KMS-11 (cell line): Measurements from ENCODE around the gene TMEM225B.
"Not testable (repeated sequence)": the region's sequence is repeated elsewhere in the genome, so short reads cannot be mapped to it uniquely, and the experiment has no call there.

ENCODE experiments used
- H2AFZ ChIP-seq: fragments of 200-600 bp; sonication (generic); 2 replicates; pipeline ENCODE4 v1.6.1; 2016; ENCODE audit warnings: antibody characterized with exemption, mixed run types, low read depth
- H3K27ac ChIP-seq: fragments of 200-600 bp; sonication (generic); 2 replicates; pipeline ENCODE4 v1.6.1; 2016; ENCODE audit warnings: mild to moderate bottlenecking, mixed run types
- H3K27me3 ChIP-seq: fragments of 200-600 bp; sonication (generic); 2 replicates; pipeline ENCODE4 v1.6.1; 2017; ENCODE audit warnings: mild to moderate bottlenecking, low read depth, mixed run types, moderate library complexity; ENCODE audit not compliant: insufficient read depth
- H3K36me3 ChIP-seq: fragments of 200-600 bp; sonication (generic); 2 replicates; pipeline ENCODE4 v1.6.1; 2017; ENCODE audit warnings: mild to moderate bottlenecking, mixed run types; ENCODE audit not compliant: insufficient read depth
- H3K4me1 ChIP-seq: fragments of 200-600 bp; sonication (generic); 2 replicates; pipeline ENCODE4 v1.6.1; 2016; ENCODE audit warnings: mild to moderate bottlenecking, low read depth, mixed run types; ENCODE audit not compliant: poor library complexity, severe bottlenecking
- H3K4me2 ChIP-seq: fragments of 200-600 bp; sonication (generic); 2 replicates; pipeline ENCODE4 v1.7.0; 2016; ENCODE audit warnings: mild to moderate bottlenecking, mixed run types
- H3K4me3 ChIP-seq: fragments of 200-600 bp; sonication (generic); IDR thresholded peaks from 2 replicates; pipeline ENCODE4 v1.6.1; 2017; ENCODE audit warnings: low read depth, low read length, mixed read lengths; ENCODE audit not compliant: insufficient read depth
- H3K79me2 ChIP-seq: fragments of 200-600 bp; sonication (generic); 2 replicates; pipeline ENCODE4 v1.6.1; 2016; ENCODE audit warnings: low read depth, mixed run types; ENCODE audit not compliant: insufficient read depth
- H3K9ac ChIP-seq: fragments of 200-600 bp; sonication (generic); 2 replicates; pipeline ENCODE4 v1.6.1; 2016; ENCODE audit warnings: mild to moderate bottlenecking, mixed run types
- H4K20me1 ChIP-seq: fragments of 200-600 bp; sonication (generic); 2 replicates; pipeline ENCODE4 v1.6.1; 2016; ENCODE audit warnings: mild to moderate bottlenecking, mixed run types; ENCODE audit not compliant: insufficient read depth
- TF ChIP-seq, protein P1 (sequence below): fragments of 200-600 bp; sonication (generic); conservative IDR thresholded peaks from 2 replicates; pipeline ENCODE4 v1.6.1; 2017; ENCODE audit warnings: low read depth, mild to moderate bottlenecking, antibody characterized with exemption, low read length, moderate library complexity, mixed read lengths

Gene TMEM225B

DNA sequence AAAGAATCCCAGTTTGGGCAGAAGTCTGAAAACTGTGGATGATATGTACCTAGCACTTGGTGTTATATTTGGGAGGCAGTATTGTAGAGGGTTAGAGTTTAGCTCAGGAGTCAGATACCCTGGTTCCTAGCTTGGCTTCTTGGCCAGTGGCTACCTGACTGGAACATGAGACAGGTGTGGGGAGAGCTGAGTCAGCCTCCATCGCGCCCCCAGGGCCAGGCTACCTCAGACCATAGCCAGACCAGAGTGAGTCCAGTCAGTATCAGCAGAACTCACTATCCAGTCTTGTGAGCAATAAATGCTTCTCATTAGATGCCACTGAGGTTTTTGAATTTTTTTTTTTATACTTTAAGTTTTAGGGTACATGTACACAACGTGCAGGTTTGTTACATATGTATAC, 55.7 kb downstream of the TMEM225B start:
- Histone ChIP-seq H3K27ac (no peak overlapping the region), H3K27me3 (no peaks in the 10 kb centered on the region), H3K36me3 (no peaks in the 10 kb centered on the region), H3K79me2 (no peaks in the 10 kb centered on the region), H3K9ac (no peak overlapping the region), H3K4me2 (no peak overlapping the region), H2AFZ (no peak overlapping the region), H3K4me1 (no peaks in the 10 kb centered on the region), H3K4me3 (no peak overlapping the region), H4K20me1 (no peaks in the 10 kb centered on the region)
- TF ChIP-seq, protein P1, sequence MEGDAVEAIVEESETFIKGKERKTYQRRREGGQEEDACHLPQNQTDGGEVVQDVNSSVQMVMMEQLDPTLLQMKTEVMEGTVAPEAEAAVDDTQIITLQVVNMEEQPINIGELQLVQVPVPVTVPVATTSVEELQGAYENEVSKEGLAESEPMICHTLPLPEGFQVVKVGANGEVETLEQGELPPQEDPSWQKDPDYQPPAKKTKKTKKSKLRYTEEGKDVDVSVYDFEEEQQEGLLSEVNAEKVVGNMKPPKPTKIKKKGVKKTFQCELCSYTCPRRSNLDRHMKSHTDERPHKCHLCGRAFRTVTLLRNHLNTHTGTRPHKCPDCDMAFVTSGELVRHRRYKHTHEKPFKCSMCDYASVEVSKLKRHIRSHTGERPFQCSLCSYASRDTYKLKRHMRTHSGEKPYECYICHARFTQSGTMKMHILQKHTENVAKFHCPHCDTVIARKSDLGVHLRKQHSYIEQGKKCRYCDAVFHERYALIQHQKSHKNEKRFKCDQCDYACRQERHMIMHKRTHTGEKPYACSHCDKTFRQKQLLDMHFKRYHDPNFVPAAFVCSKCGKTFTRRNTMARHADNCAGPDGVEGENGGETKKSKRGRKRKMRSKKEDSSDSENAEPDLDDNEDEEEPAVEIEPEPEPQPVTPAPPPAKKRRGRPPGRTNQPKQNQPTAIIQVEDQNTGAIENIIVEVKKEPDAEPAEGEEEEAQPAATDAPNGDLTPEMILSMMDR, result no peak

DNA sequence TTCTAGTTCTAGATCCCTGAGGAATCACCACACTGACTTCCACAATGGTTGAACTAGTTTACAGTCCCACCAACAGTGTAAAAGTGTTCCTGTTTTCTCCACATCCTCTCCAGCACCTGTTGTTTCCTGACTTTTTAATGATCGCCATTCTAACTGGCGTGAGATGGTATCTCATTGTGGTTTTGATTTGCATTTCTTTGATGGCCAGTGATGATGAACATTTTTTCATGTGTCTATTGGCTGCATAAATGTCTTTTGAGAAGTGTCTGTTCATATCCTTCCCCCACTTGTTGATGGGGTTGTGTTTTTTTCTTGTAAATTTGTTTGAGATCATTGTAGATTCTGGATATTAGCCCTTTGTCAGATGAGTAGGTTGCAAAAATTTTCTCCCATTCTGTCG, 56.6 kb downstream of the TMEM225B start:
- H3K4me3 ChIP-seq, H3K27ac ChIP-seq, H3K79me2 ChIP-seq, H3K27me3 ChIP-seq, H3K36me3 ChIP-seq, H2AFZ ChIP-seq, H3K4me1 ChIP-seq, H3K9ac ChIP-seq, H3K4me2 ChIP-seq, H4K20me1 ChIP-seq: not testable (repeated sequence)

GRCh38 chr7:99657879-99658278, 59.8 kb downstream of the TMEM225B start:
- not testable (repeated sequence) for H3K9ac ChIP-seq, H3K27me3 ChIP-seq, H3K4me1 ChIP-seq

More at GRCh38 chr7:99657879-99658278, 59.8 kb downstream of the TMEM225B start:
- not testable (repeated sequence) for H3K4me3 ChIP-seq, H3K79me2 ChIP-seq, H4K20me1 ChIP-seq, H3K4me2 ChIP-seq, H3K27ac ChIP-seq, H2AFZ ChIP-seq, H3K36me3 ChIP-seq
